ENCODE data around the gene YY1AP1. TPM values are rescaled to one million over a fixed set of nuclear protein-coding genes. Genes with fewer than 3 reads are reported as not detected.

Gene YY1AP1
- total RNA-seq, 1 experiment from 2014 or later, result 40.3 TPM

DNA sequence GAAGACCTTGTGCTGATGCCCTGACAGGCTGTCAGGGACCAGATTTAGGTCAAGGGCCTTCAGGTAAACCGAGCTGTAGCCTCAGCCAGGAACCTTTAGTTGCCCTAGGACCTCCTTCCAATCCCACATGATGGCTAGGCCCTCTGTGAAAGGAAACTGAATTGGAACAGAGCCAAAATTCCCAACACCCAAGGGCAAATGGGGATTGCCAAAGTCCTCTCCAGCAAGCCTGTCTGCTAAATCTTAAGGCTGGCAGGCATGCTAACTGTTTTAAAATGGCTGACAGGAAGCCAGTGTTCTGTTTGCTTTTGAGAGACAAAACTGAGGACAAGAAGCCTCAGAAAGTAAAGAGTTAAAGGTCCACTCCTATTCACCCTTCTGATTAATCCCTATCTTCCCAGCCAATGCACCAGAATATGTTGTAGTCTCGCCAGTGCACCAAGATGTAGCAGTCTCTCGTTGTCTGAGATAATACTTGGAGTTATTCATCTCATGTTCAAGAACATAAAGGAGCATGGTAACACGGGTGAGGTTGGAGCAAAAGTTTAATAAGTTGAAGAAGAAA lies 43.5 kb downstream of the YY1AP1 start:
- CTCF ChIA-PET, result no interaction called here
- H3K9me2 ChIP-seq (ENCODE audit: insufficient read depth), result no peaks in the 10 kb centered on the region
- ATAC-seq, result no peak

More for the DNA sequence above, 43.5 kb downstream of the YY1AP1 start:
- ChIA-PET RAD21 (ENCODE audit: low non-redundant PET in 1 of 2, low total read pairs in 2 of 2, uncharacterized antibody in 2 of 2, unreplicated experiment in 2 of 2) (no interaction called here), POLR2A (no interaction called here)
- H3K27ac ChIP-seq (ENCODE audit: low read depth, low read length), result no peak overlapping the region
- no peak overlapping the region for H3K9ac ChIP-seq (ENCODE audit: low read length)
- no peak overlapping the region for H2AFZ ChIP-seq (ENCODE audit: low read depth, low read length, poor library complexity, severe bottlenecking)
- no peaks in the 10 kb centered on the region for H3K36me3 ChIP-seq (ENCODE audit: control insufficient read depth in 1 of 2, insufficient read depth in 2 of 2, low read length in 2 of 2)
- no peak overlapping the region for H3K4me3 ChIP-seq (replicated peaks in 1 of 2; ENCODE audit: low read depth in 1 of 2, low read length in 2 of 2)
- BruUV-seq (replicated peaks), result no TSS peak
- no peaks in the 10 kb centered on the region for H3K27me3 ChIP-seq (ENCODE audit: insufficient read depth, low read length)
- intact Hi-C loops (cut with micrococcal nuclease), result no loop called here
- H3K4me1 ChIP-seq (ENCODE audit: control insufficient read depth in 1 of 2, insufficient read depth in 2 of 2, low read length in 2 of 2), result peaks cover 3 to 13% of the 10 kb centered on the region in 2 experiments; a peak in 3 of 4 replicates
- no peak for DNase-seq (ENCODE audit: low read depth, low spot score)
- H3K9me3 ChIP-seq (ENCODE audit: control insufficient read depth in 1 of 2, insufficient read depth in 1 of 2, low read depth in 1 of 2, low read length in 2 of 2), result peaks cover 8 to 18% of the 10 kb centered on the region in 2 experiments; a peak in 2 of 4 replicates
- H3K4me2 ChIP-seq (ENCODE audit: low read length), result no peak overlapping the region
- H3K79me2 ChIP-seq (ENCODE audit: insufficient read depth, low read length), result no peaks in the 10 kb centered on the region
- H4K20me1 ChIP-seq (ENCODE audit: insufficient read depth), result no peaks in the 10 kb centered on the region
- TF ChIP-seq ZFX (IDR thresholded peaks at IDR 0.05) (no peak), SRF (IDR thresholded peaks at IDR 0.05; ENCODE audit: low read depth) (no peak), SP1 (IDR thresholded peaks at IDR 0.05; ENCODE audit: low read depth) (no peak), ZNF274 (IDR thresholded peaks at IDR 0.05; ENCODE audit: low read depth, low read length) (no peak), EZH2 (IDR thresholded peaks at IDR 0.05) (no peak), CEBPB (IDR thresholded peaks at IDR 0.05; ENCODE audit: low read depth) (no peak), YY1 (IDR thresholded peaks at IDR 0.05; ENCODE audit: extremely low read depth, insufficient replicate concordance, low read depth, low read length) (no peak), REST (IDR thresholded peaks at IDR 0.05; ENCODE audit: low read depth) (no peak), CBX3 (IDR thresholded peaks at IDR 0.05; ENCODE audit: low read depth) (no peak), POLR2A (IDR thresholded peaks at IDR 0.05; ENCODE audit: borderline replicate concordance, extremely low read depth, insufficient read depth, insufficient read length) (no peak), TCF7L2 (IDR thresholded peaks at IDR 0.05; ENCODE audit: borderline replicate concordance, extremely low read depth, insufficient read depth, insufficient read length) (no peak), JUND (IDR thresholded peaks at IDR 0.05) (no peak), RAD21 (IDR thresholded peaks at IDR 0.05; ENCODE audit: low read depth) (no peak), EZH2phosphoT487 (IDR thresholded peaks at IDR 0.05; ENCODE audit: borderline replicate concordance) (no peak), EGR1 (IDR thresholded peaks at IDR 0.05; ENCODE audit: low read depth) (no peak), POLR2AphosphoS5 (IDR thresholded peaks at IDR 0.05; ENCODE audit: low read depth, low read length) (no peak), FOSL1 (IDR thresholded peaks at IDR 0.05; ENCODE audit: low read depth) (no peak)
- TF ChIP-seq, protein P1, sequence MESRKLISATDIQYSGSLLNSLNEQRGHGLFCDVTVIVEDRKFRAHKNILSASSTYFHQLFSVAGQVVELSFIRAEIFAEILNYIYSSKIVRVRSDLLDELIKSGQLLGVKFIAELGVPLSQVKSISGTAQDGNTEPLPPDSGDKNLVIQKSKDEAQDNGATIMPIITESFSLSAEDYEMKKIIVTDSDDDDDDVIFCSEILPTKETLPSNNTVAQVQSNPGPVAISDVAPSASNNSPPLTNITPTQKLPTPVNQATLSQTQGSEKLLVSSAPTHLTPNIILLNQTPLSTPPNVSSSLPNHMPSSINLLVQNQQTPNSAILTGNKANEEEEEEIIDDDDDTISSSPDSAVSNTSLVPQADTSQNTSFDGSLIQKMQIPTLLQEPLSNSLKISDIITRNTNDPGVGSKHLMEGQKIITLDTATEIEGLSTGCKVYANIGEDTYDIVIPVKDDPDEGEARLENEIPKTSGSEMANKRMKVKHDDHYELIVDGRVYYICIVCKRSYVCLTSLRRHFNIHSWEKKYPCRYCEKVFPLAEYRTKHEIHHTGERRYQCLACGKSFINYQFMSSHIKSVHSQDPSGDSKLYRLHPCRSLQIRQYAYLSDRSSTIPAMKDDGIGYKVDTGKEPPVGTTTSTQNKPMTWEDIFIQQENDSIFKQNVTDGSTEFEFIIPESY (IDR thresholded peaks at IDR 0.05; ENCODE audit: extremely low read depth, insufficient replicate concordance, low read length), result no peak
- TF ChIP-seq, protein P2, sequence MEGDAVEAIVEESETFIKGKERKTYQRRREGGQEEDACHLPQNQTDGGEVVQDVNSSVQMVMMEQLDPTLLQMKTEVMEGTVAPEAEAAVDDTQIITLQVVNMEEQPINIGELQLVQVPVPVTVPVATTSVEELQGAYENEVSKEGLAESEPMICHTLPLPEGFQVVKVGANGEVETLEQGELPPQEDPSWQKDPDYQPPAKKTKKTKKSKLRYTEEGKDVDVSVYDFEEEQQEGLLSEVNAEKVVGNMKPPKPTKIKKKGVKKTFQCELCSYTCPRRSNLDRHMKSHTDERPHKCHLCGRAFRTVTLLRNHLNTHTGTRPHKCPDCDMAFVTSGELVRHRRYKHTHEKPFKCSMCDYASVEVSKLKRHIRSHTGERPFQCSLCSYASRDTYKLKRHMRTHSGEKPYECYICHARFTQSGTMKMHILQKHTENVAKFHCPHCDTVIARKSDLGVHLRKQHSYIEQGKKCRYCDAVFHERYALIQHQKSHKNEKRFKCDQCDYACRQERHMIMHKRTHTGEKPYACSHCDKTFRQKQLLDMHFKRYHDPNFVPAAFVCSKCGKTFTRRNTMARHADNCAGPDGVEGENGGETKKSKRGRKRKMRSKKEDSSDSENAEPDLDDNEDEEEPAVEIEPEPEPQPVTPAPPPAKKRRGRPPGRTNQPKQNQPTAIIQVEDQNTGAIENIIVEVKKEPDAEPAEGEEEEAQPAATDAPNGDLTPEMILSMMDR (IDR thresholded peaks at IDR 0.05 in 2 of 3, conservative IDR thresholded peaks at IDR 0.05 in 1 of 3; ENCODE audit: borderline replicate concordance in 1 of 3, insufficient read depth in 1 of 3, low read depth in 2 of 3, low read length in 2 of 3), result no peak
- TF ChIP-seq, protein P3, sequence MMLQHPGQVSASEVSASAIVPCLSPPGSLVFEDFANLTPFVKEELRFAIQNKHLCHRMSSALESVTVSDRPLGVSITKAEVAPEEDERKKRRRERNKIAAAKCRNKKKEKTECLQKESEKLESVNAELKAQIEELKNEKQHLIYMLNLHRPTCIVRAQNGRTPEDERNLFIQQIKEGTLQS (IDR thresholded peaks at IDR 0.05), result no peak
